Smooth muscle cell (in vitro differentiated cells): ENCODE measurements around the gene CEP19. TPM values are rescaled to one million over a fixed set of nuclear protein-coding genes. Genes with fewer than 3 reads are reported as not detected.
"Not testable (repeated sequence)": the region's sequence is repeated elsewhere in the genome, so short reads cannot be mapped to it uniquely, and the experiment has no call there.

ENCODE experiments used
- DNase-seq: peaks from one replicate; lab custom pipeline; 2025; ENCODE audit not compliant: unreplicated experiment; lab: John Stamatoyannopoulos, UW
- H2AFZ ChIP-seq: fragments of 200-600 bp; sonication (generic); 2 replicates; pipeline ENCODE4 v1.6.0; 2016; ENCODE audit warnings: antibody characterized with exemption, low read depth, mild to moderate bottlenecking
- H3F3A ChIP-seq: fragments of 200-600 bp; sonication (generic); 2 replicates; pipeline ENCODE4 v1.6.0; 2017; ENCODE audit warnings: antibody characterized with exemption, low read depth
- H3K27ac ChIP-seq: fragments of 200-600 bp; sonication (generic); 2 replicates; pipeline ENCODE4 v1.5.1; 2016; ENCODE audit warnings: low read depth, mild to moderate bottlenecking
- H3K27me3 ChIP-seq: fragments of 200-600 bp; sonication (generic); 2 replicates; pipeline ENCODE4 v1.6.1; 2016; ENCODE audit warnings: low read depth, mild to moderate bottlenecking
- H3K36me3 ChIP-seq: fragments of 200-600 bp; sonication (generic); 2 replicates; pipeline ENCODE4 v1.5.1; 2016; ENCODE audit warnings: low read depth
- H3K4me1 ChIP-seq: fragments of 200-600 bp; sonication (generic); 2 replicates; pipeline ENCODE4 v1.5.1; 2016; ENCODE audit warnings: low read depth
- H3K4me2 ChIP-seq: fragments of 200-600 bp; sonication (generic); 2 replicates; pipeline ENCODE4 v1.6.0; 2016; ENCODE audit warnings: mild to moderate bottlenecking
- H3K4me3 ChIP-seq: fragments of 200-600 bp; sonication (generic); 2 replicates; pipeline ENCODE4 v1.5.1; 2016; ENCODE audit warnings: mild to moderate bottlenecking
- H3K79me2 ChIP-seq: fragments of 200-600 bp; sonication (generic); 2 replicates; pipeline ENCODE4 v1.6.0; 2016; ENCODE audit warnings: low read depth, mild to moderate bottlenecking
- H3K9ac ChIP-seq: fragments of 200-600 bp; sonication (generic); 2 replicates; pipeline ENCODE4 v1.6.0; 2016; ENCODE audit warnings: low read depth
- H3K9me3 ChIP-seq: fragments of 200-600 bp; sonication (generic); replicated peaks from 2 replicates; pipeline ENCODE4 v1.5.1; 2016; ENCODE audit warnings: low read depth
- H4K20me1 ChIP-seq: fragments of 200-600 bp; sonication (generic); 2 replicates; pipeline ENCODE4 v1.6.0; 2016; ENCODE audit warnings: low read depth
- CTCF ChIP-seq: fragments of 200-600 bp; sonication (generic); IDR thresholded peaks from 2 replicates; pipeline ENCODE4 v1.5.1; 2017; ENCODE audit warnings: borderline replicate concordance, mild to moderate bottlenecking, antibody characterized with exemption; ENCODE audit not compliant: insufficient read depth, poor library complexity, severe bottlenecking
- WGBS: methylation state at CpG from one replicate; pipeline ENCODE4 v1.1.7; 2016; ENCODE audit warnings: low lambda C conversion rate; 5-methylcytosine and 5-hydroxymethylcytosine counted together
- polyA plus RNA-seq: library from polyadenylated mRNA; unstranded; fragments of >200 nt; fragmentation: Nextera tagmentation; extraction: Ambion mirVana; gene quantifications from 2 replicates; pipeline ENCODE4 v1.2.1, GENCODE V29; 2016
- total RNA-seq: library from RNA; depleted of rRNA; stranded (reverse); fragments of >200 nt; gene quantifications from 2 replicates; pipeline ENCODE4 v1.2.3, GENCODE V29; 2014

Gene CEP19
- total and polyA plus RNA-seq, 2 experiments from 2014 or later, result 0.63 to 6.5 TPM

- Histone ChIP-seq H4K20me1 (peaks cover 96% of the 10 kb centered on the region), H3F3A (no peaks in the 10 kb centered on the region), H3K4me1 (peaks cover 4% of the 10 kb centered on the region), H3K4me2 (peak overlapping the region; percentile 0), H3K9ac (no peak overlapping the region), H3K79me2 (peaks cover 90% of the 10 kb centered on the region), H3K27ac (peak overlapping the region; percentile 40), H3K27me3 (no peaks in the 10 kb centered on the region), H3K4me3 (peak overlapping the region; percentile 9), H2AFZ (no peak overlapping the region), H3K36me3 (no peaks in the 10 kb centered on the region), H3K9me3 (no peaks in the 10 kb centered on the region)
- 54% methylated on average over 9 of the region's 9 CpGs for WGBS
- TF ChIP-seq CTCF, result no peak
- DNase-seq, result no peak
Measured at GRCh38 chr3:196754091-196754981, 42.3 kb upstream of the CEP19 start.

- H3K27me3 ChIP-seq, result no peaks in the 10 kb centered on the region
- H3K9ac ChIP-seq, result no peak overlapping the region
- DNase-seq, result no peak
- H3K36me3 ChIP-seq, result no peaks in the 10 kb centered on the region
- H3F3A ChIP-seq, result no peaks in the 10 kb centered on the region
- peaks cover 97% of the 10 kb centered on the region for H4K20me1 ChIP-seq
- H3K9me3 ChIP-seq, result no peaks in the 10 kb centered on the region
- H3K4me1 ChIP-seq, result peaks cover 4% of the 10 kb centered on the region
- TF ChIP-seq CTCF, result no peak
- no peak overlapping the region for H2AFZ ChIP-seq
- WGBS, result 90% methylated on average over 8 of the region's 8 CpGs
- peak overlapping the region; percentile 40 for H3K27ac ChIP-seq
- no peak overlapping the region for H3K4me2 ChIP-seq
- H3K79me2 ChIP-seq, result peaks cover 90% of the 10 kb centered on the region
- no peak overlapping the region for H3K4me3 ChIP-seq
Measured at GRCh38 chr3:196753201-196753600, 41.2 kb upstream of the CEP19 start.

- Histone ChIP-seq H3K4me2 (no peak overlapping the region), H3K27ac (no peak overlapping the region), H3K9ac (no peak overlapping the region), H3K36me3 (no peaks in the 10 kb centered on the region), H3K9me3 (no peaks in the 10 kb centered on the region), H2AFZ (no peak overlapping the region), H3K79me2 (peaks cover 94% of the 10 kb centered on the region), H3K4me1 (peaks cover 2% of the 10 kb centered on the region), H3F3A (no peaks in the 10 kb centered on the region), H3K4me3 (no peak overlapping the region), H3K27me3 (no peaks in the 10 kb centered on the region), H4K20me1 (peaks cover 95% of the 10 kb centered on the region)
- 95% methylated on average over 8 of the region's 8 CpGs for WGBS
- DNase-seq, result no peak
- TF ChIP-seq CTCF, result no peak
Measured at GRCh38 chr3:196749125-196749524, 37.1 kb upstream of the CEP19 start.

- H3K36me3 ChIP-seq, H2AFZ ChIP-seq, DNase-seq, H3K9me3 ChIP-seq, H3F3A ChIP-seq, H3K27ac ChIP-seq, H3K4me2 ChIP-seq, H3K9ac ChIP-seq, H3K4me3 ChIP-seq, H3K27me3 ChIP-seq: not testable (repeated sequence)
- WGBS, result 94% methylated on average over 10 of the region's 10 CpGs
- peaks cover 11% of the 10 kb centered on the region for H3K4me1 ChIP-seq
- H4K20me1 ChIP-seq, result peaks cover 74% of the 10 kb centered on the region
- H3K79me2 ChIP-seq, result peaks cover 79% of the 10 kb centered on the region
Measured at GRCh38 chr3:196743569-196743968, 31.5 kb upstream of the CEP19 start.
